ENCODE data around the gene ACBD5.
A peak's percentile ranks its signal among the peaks of the same experiment; 100 is the strongest.

The ACBD5 gene

GRCh38 chr10:27207350-27207749, 33.2 kb downstream of the ACBD5 start:
- H3K9ac ChIP-seq, result no peak overlapping the region
- no peak for TF ChIP-seq CTCF (IDR thresholded peaks at IDR 0.05)
- no peaks in the 10 kb centered on the region for H3K36me3 ChIP-seq (ENCODE audit: control insufficient read depth, insufficient read depth, low read length)
- no peak overlapping the region for H3K27ac ChIP-seq
- H3K9me3 ChIP-seq (ENCODE audit: control insufficient read depth, low read length), result no peaks in the 10 kb centered on the region
- H3K27me3 ChIP-seq (ENCODE audit: control insufficient read depth, insufficient read depth, low read length), result no peaks in the 10 kb centered on the region
- no peaks in the 10 kb centered on the region for H3K4me1 ChIP-seq
- H3K79me2 ChIP-seq, result no peaks in the 10 kb centered on the region
- no peak overlapping the region for H3K4me2 ChIP-seq (ENCODE audit: low read length)
- H2AFZ ChIP-seq, result no peak overlapping the region
- no peak overlapping the region for H3K4me3 ChIP-seq (ENCODE audit: low read depth, low read length)

GRCh38 chr10:27203806-27204205, 36.8 kb downstream of the ACBD5 start:
- no peak overlapping the region for H3K27ac ChIP-seq
- no peak overlapping the region for H3K4me2 ChIP-seq (ENCODE audit: low read length)
- H3K9me3 ChIP-seq (ENCODE audit: control insufficient read depth, low read length), result no peaks in the 10 kb centered on the region
- H3K4me1 ChIP-seq, result no peaks in the 10 kb centered on the region
- no peak overlapping the region for H3K4me3 ChIP-seq (ENCODE audit: low read depth, low read length)
- H3K9ac ChIP-seq, result no peak overlapping the region
- no peaks in the 10 kb centered on the region for H3K36me3 ChIP-seq (ENCODE audit: control insufficient read depth, insufficient read depth, low read length)
- H2AFZ ChIP-seq, result no peak overlapping the region
- no peaks in the 10 kb centered on the region for H3K27me3 ChIP-seq (ENCODE audit: control insufficient read depth, insufficient read depth, low read length)
- no peak for TF ChIP-seq CTCF (IDR thresholded peaks at IDR 0.05)
- no peaks in the 10 kb centered on the region for H3K79me2 ChIP-seq

GRCh38 chr10:27197980-27198620, 42.5 kb downstream of the ACBD5 start:
- H2AFZ ChIP-seq, result no peak overlapping the region
- H3K4me2 ChIP-seq (ENCODE audit: low read length), result no peak overlapping the region
- no peak overlapping the region for H3K9ac ChIP-seq
- no peak overlapping the region for H3K4me3 ChIP-seq (ENCODE audit: low read depth, low read length)
- H3K27me3 ChIP-seq (ENCODE audit: control insufficient read depth, insufficient read depth, low read length), result no peaks in the 10 kb centered on the region
- TF ChIP-seq CTCF (IDR thresholded peaks at IDR 0.05), result no peak
- H3K27ac ChIP-seq, result peak overlapping the region; percentile 52
- H3K9me3 ChIP-seq (ENCODE audit: control insufficient read depth, low read length), result no peaks in the 10 kb centered on the region
- H3K36me3 ChIP-seq (ENCODE audit: control insufficient read depth, insufficient read depth, low read length), result no peaks in the 10 kb centered on the region
- peaks cover 7% of the 10 kb centered on the region for H3K4me1 ChIP-seq
- no peaks in the 10 kb centered on the region for H3K79me2 ChIP-seq

- H3K27me3 ChIP-seq (ENCODE audit: control insufficient read depth, insufficient read depth, low read length), result no peaks in the 10 kb centered on the region
- H3K27ac ChIP-seq, result no peak overlapping the region
- H3K9ac ChIP-seq, result no peak overlapping the region
- no peaks in the 10 kb centered on the region for H3K36me3 ChIP-seq (ENCODE audit: control insufficient read depth, insufficient read depth, low read length)
- H3K9me3 ChIP-seq (ENCODE audit: control insufficient read depth, low read length), result no peaks in the 10 kb centered on the region
- H3K79me2 ChIP-seq, result no peaks in the 10 kb centered on the region
- TF ChIP-seq CTCF (IDR thresholded peaks at IDR 0.05), result no peak
- H3K4me2 ChIP-seq (ENCODE audit: low read length), result no peak overlapping the region
- no peak overlapping the region for H2AFZ ChIP-seq
- no peaks in the 10 kb centered on the region for H3K4me1 ChIP-seq
- no peak overlapping the region for H3K4me3 ChIP-seq (ENCODE audit: low read depth, low read length)
Measured at GRCh38 chr10:27192284-27192683, 48.3 kb downstream of the ACBD5 start.

GRCh38 chr10:27190508-27190907, 50.1 kb downstream of the ACBD5 start:
- Histone ChIP-seq H3K79me2 (no peaks in the 10 kb centered on the region), H3K9ac (no peak overlapping the region)

More at GRCh38 chr10:27190508-27190907, 50.1 kb downstream of the ACBD5 start:
- no peaks in the 10 kb centered on the region for H3K4me1 ChIP-seq
- H3K27ac ChIP-seq, result no peak overlapping the region
- no peaks in the 10 kb centered on the region for H3K9me3 ChIP-seq (ENCODE audit: control insufficient read depth, low read length)
- no peaks in the 10 kb centered on the region for H3K36me3 ChIP-seq (ENCODE audit: control insufficient read depth, insufficient read depth, low read length)
- H2AFZ ChIP-seq, result no peak overlapping the region
- TF ChIP-seq CTCF (IDR thresholded peaks at IDR 0.05), result no peak
- H3K27me3 ChIP-seq (ENCODE audit: control insufficient read depth, insufficient read depth, low read length), result no peaks in the 10 kb centered on the region
- no peak overlapping the region for H3K4me2 ChIP-seq (ENCODE audit: low read length)
- no peak overlapping the region for H3K4me3 ChIP-seq (ENCODE audit: low read depth, low read length)

All from parathyroid adenoma (tissue), 2 donors.